Kidney tubule cell (primary cell): ENCODE measurements around the gene RSAD1.
A peak's percentile ranks its signal among the peaks of the same experiment; 100 is the strongest.

ENCODE experiments used
- DNase-seq: peaks from one replicate; pipeline ENCODE4 v3.0.0-alpha.2; 2018; ENCODE audit warnings: low spot score

Gene RSAD1

GRCh38 chr17:50478391-50479381 is at the start of gene RSAD1:
RSAD1 (plus strand) TSS chr17:50478860; CDS start chr17:50478885, 25 bp downstream.
- peak; percentile 92 for DNase-seq

- no peak for DNase-seq
Measured at GRCh38 chr17:50429793-50430192, 48.9 kb upstream of the RSAD1 start.

GRCh38 chr17:50430821-50431618 is 47.6 kb upstream of the RSAD1 start:
- DNase-seq: no peak

- peak; percentile 65 for DNase-seq
Measured at GRCh38 chr17:50432125-50432762, 46.4 kb upstream of the RSAD1 start.

GRCh38 chr17:50437409-50437808 is 41.3 kb upstream of the RSAD1 start:
- no peak for DNase-seq

GRCh38 chr17:50439008-50439407 is 39.7 kb upstream of the RSAD1 start:
- DNase-seq: no peak

GRCh38 chr17:50440172-50440837 is 38.4 kb upstream of the RSAD1 start:
- no peak for DNase-seq

GRCh38 chr17:50440838-50441829 is 37.5 kb upstream of the RSAD1 start:
- no peak for DNase-seq

- no peak for DNase-seq
Measured at GRCh38 chr17:50443505-50443974, 35.1 kb upstream of the RSAD1 start.

- DNase-seq: no peak
Measured at GRCh38 chr17:50444841-50445715, 33.6 kb upstream of the RSAD1 start.

- no peak for DNase-seq
Measured at GRCh38 chr17:50445730-50446325, 32.8 kb upstream of the RSAD1 start.

GRCh38 chr17:50447870-50448595 is 30.6 kb upstream of the RSAD1 start:
- DNase-seq: no peak

- DNase-seq: no peak
Measured at GRCh38 chr17:50448643-50449042, 30.0 kb upstream of the RSAD1 start.

- no peak for DNase-seq
Measured at GRCh38 chr17:50451943-50452629, 26.6 kb upstream of the RSAD1 start.

- no peak for DNase-seq
Measured at GRCh38 chr17:50452630-50453300, 25.9 kb upstream of the RSAD1 start.

- DNase-seq: no peak
Measured at GRCh38 chr17:50453901-50454300, 24.8 kb upstream of the RSAD1 start.

GRCh38 chr17:50457621-50458020 is 21.0 kb upstream of the RSAD1 start:
- DNase-seq: no peak
